Smooth muscle cell (in vitro differentiated cells): ENCODE results near the gene SP9. TPM values are rescaled to one million over a fixed set of nuclear protein-coding genes. Genes with fewer than 3 reads are reported as not detected.

Experiments used
- DNase-seq: peaks from one replicate; lab custom pipeline; 2025; ENCODE audit not compliant: unreplicated experiment; lab: John Stamatoyannopoulos, UW
- H2AFZ ChIP-seq: fragments of 200-600 bp; sonication (generic); 2 replicates; pipeline ENCODE4 v1.6.0; 2016; ENCODE audit warnings: antibody characterized with exemption, low read depth, mild to moderate bottlenecking
- H3F3A ChIP-seq: fragments of 200-600 bp; sonication (generic); 2 replicates; pipeline ENCODE4 v1.6.0; 2017; ENCODE audit warnings: antibody characterized with exemption, low read depth
- H3K27ac ChIP-seq: fragments of 200-600 bp; sonication (generic); 2 replicates; pipeline ENCODE4 v1.5.1; 2016; ENCODE audit warnings: low read depth, mild to moderate bottlenecking
- H3K27me3 ChIP-seq: fragments of 200-600 bp; sonication (generic); 2 replicates; pipeline ENCODE4 v1.6.1; 2016; ENCODE audit warnings: low read depth, mild to moderate bottlenecking
- H3K36me3 ChIP-seq: fragments of 200-600 bp; sonication (generic); 2 replicates; pipeline ENCODE4 v1.5.1; 2016; ENCODE audit warnings: low read depth
- H3K4me1 ChIP-seq: fragments of 200-600 bp; sonication (generic); 2 replicates; pipeline ENCODE4 v1.5.1; 2016; ENCODE audit warnings: low read depth
- H3K4me2 ChIP-seq: fragments of 200-600 bp; sonication (generic); 2 replicates; pipeline ENCODE4 v1.6.0; 2016; ENCODE audit warnings: mild to moderate bottlenecking
- H3K4me3 ChIP-seq: fragments of 200-600 bp; sonication (generic); 2 replicates; pipeline ENCODE4 v1.5.1; 2016; ENCODE audit warnings: mild to moderate bottlenecking
- H3K79me2 ChIP-seq: fragments of 200-600 bp; sonication (generic); 2 replicates; pipeline ENCODE4 v1.6.0; 2016; ENCODE audit warnings: low read depth, mild to moderate bottlenecking
- H3K9ac ChIP-seq: fragments of 200-600 bp; sonication (generic); 2 replicates; pipeline ENCODE4 v1.6.0; 2016; ENCODE audit warnings: low read depth
- H3K9me3 ChIP-seq: fragments of 200-600 bp; sonication (generic); replicated peaks from 2 replicates; pipeline ENCODE4 v1.5.1; 2016; ENCODE audit warnings: low read depth
- H4K20me1 ChIP-seq: fragments of 200-600 bp; sonication (generic); 2 replicates; pipeline ENCODE4 v1.6.0; 2016; ENCODE audit warnings: low read depth
- WGBS: methylation state at CpG from one replicate; pipeline ENCODE4 v1.1.7; 2016; ENCODE audit warnings: low lambda C conversion rate; 5-methylcytosine and 5-hydroxymethylcytosine counted together
- polyA plus RNA-seq: library from polyadenylated mRNA; unstranded; fragments of >200 nt; fragmentation: Nextera tagmentation; extraction: Ambion mirVana; gene quantifications from 2 replicates; pipeline ENCODE4 v1.2.1, GENCODE V29; 2016
- total RNA-seq: library from RNA; depleted of rRNA; stranded (reverse); fragments of >200 nt; gene quantifications from 2 replicates; pipeline ENCODE4 v1.2.3, GENCODE V29; 2014
- TF ChIP-seq, protein P1 (sequence below): fragments of 200-600 bp; sonication (generic); IDR thresholded peaks from 2 replicates; pipeline ENCODE4 v1.5.1; 2017; ENCODE audit warnings: borderline replicate concordance, mild to moderate bottlenecking, antibody characterized with exemption; ENCODE audit not compliant: insufficient read depth, poor library complexity, severe bottlenecking

Gene SP9
- total and polyA plus RNA-seq, 2 experiments from 2014 or later = 0.17 to 0.49 TPM

DNA sequence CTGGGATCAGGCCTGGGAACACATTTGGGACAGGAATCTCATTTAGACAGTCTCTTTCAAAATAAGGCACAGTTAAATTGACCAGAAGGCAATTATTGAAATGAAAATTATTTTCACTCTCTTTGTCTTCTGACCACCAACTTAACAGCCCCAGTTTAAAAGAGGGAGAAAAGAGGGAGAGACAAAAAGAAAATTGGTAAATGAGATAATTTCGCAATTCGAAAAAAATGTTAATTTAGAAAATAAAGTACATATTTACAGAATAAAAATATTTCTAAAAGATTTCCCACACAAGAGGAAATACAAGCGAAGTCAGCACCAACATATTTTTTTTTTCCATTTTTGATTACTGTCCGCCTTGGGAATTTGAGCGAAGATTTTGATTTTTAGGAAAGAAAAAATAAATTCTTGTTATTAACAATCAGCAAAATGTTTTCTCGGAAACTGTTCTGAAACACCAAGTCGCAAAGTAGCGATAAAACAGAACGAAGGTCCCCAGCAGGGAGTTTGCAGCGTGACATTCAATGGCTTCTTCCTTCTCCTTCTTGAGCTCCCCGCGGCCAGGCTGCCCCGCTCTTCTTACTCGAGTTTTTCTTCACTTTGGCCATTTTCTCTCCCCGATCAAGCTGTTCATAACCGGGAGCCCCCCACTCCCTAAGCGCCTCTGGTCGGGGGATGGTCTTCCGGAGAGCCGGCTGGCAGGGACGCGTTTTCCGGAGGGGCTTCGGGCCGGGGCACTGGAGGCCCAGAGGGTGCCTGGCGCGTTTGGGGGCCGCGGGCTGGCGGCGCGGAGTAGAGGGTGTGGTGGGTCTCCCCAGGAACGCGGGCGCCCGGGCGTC is 5.0 kb downstream of the SP9 start:
- TF ChIP-seq, protein P1, sequence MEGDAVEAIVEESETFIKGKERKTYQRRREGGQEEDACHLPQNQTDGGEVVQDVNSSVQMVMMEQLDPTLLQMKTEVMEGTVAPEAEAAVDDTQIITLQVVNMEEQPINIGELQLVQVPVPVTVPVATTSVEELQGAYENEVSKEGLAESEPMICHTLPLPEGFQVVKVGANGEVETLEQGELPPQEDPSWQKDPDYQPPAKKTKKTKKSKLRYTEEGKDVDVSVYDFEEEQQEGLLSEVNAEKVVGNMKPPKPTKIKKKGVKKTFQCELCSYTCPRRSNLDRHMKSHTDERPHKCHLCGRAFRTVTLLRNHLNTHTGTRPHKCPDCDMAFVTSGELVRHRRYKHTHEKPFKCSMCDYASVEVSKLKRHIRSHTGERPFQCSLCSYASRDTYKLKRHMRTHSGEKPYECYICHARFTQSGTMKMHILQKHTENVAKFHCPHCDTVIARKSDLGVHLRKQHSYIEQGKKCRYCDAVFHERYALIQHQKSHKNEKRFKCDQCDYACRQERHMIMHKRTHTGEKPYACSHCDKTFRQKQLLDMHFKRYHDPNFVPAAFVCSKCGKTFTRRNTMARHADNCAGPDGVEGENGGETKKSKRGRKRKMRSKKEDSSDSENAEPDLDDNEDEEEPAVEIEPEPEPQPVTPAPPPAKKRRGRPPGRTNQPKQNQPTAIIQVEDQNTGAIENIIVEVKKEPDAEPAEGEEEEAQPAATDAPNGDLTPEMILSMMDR = no peak
- Histone ChIP-seq H3K9me3 (no peaks in the 10 kb centered on the region), H3K9ac (no peak overlapping the region), H3K4me3 (peak overlapping the region; percentile 26), H4K20me1 (peaks cover 4% of the 10 kb centered on the region), H3K79me2 (no peaks in the 10 kb centered on the region), H3K27ac (no peak overlapping the region), H3K27me3 (peaks cover 100% of the 10 kb centered on the region), H3F3A (peaks cover 5% of the 10 kb centered on the region), H2AFZ (no peak overlapping the region), H3K4me1 (peaks cover 52% of the 10 kb centered on the region), H3K4me2 (peak overlapping the region; percentile 83), H3K36me3 (no peaks in the 10 kb centered on the region)
- no peak for DNase-seq
- 3% methylated on average over 36 of the region's 37 CpGs for WGBS

- H3K79me2 ChIP-seq = no peaks in the 10 kb centered on the region
- TF ChIP-seq, protein P1 = no peak
- H3K27me3 ChIP-seq = peaks cover 100% of the 10 kb centered on the region
- H3K9ac ChIP-seq = no peak overlapping the region
- H3K27ac ChIP-seq = no peak overlapping the region
- no peak for DNase-seq
- H3F3A ChIP-seq = peaks cover 5% of the 10 kb centered on the region
- peaks cover 4% of the 10 kb centered on the region for H4K20me1 ChIP-seq
- peaks cover 44% of the 10 kb centered on the region for H3K4me1 ChIP-seq
- peak overlapping the region; percentile 83 for H3K4me2 ChIP-seq
- H3K36me3 ChIP-seq = no peaks in the 10 kb centered on the region
- H3K9me3 ChIP-seq = no peaks in the 10 kb centered on the region
- H2AFZ ChIP-seq = no peak overlapping the region
- 3% methylated on average over 63 of the region's 70 CpGs for WGBS
- H3K4me3 ChIP-seq = peak overlapping the region; percentile 26
Observed at GRCh38 chr2:174340400-174341292, 5.9 kb downstream of the SP9 start.

DNA sequence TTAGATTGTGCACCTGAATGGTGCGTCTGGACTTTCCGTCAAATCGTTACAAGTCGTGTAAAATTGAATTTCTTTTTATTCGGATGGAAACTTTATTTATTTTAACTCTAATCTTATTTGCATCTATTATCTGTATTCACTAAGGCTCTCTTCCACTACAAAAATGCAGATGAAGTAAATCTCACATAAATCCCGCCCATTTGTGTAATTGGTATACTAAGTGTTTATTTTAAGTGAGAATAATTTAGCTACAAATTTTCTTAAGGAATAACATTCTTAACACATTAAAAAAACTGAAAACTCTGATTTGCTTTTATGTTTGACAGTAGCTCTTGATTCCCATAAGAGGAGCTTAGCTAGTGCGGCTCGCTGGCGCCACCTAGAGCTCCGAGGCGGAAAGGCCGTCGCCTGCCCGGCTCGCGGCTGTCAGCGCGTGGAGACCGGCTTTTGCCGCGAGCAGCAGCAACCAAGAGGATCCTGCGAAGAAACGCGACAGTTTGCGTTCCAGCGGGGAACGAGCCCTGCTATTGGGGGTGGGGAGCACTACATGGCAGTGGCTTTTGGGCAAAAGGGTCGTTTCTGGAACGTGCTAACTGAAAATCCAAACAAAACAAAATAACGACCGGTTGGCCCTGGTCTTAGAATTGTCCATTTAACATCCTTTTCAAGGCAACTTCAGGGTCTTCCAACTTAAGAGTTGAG is 6.7 kb downstream of the SP9 start:
- no peaks in the 10 kb centered on the region for H3K36me3 ChIP-seq
- H3K27me3 ChIP-seq = peaks cover 100% of the 10 kb centered on the region
- no peak overlapping the region for H3K9ac ChIP-seq
- no peak overlapping the region for H2AFZ ChIP-seq
- no peaks in the 10 kb centered on the region for H3K79me2 ChIP-seq
- peaks cover 40% of the 10 kb centered on the region for H3K4me1 ChIP-seq
- H3K4me2 ChIP-seq = peak overlapping the region; percentile 83
- peak; percentile 71 for DNase-seq
- peak overlapping the region; percentile 26 for H3K4me3 ChIP-seq
- H3K27ac ChIP-seq = no peak overlapping the region
- H4K20me1 ChIP-seq = peaks cover 4% of the 10 kb centered on the region
- TF ChIP-seq, protein P1 = peak; percentile 98
- H3K9me3 ChIP-seq = no peaks in the 10 kb centered on the region
- peaks cover 5% of the 10 kb centered on the region for H3F3A ChIP-seq
- WGBS = 1% methylated on average over 31 of the region's 31 CpGs
